ENCODE data around the gene WDR45B. TPM values are rescaled to one million over a fixed set of nuclear protein-coding genes. Genes with fewer than 3 reads are reported as not detected.

The WDR45B gene
- total RNA-seq, 1 donor from 2014 or later: 63.1 TPM

GRCh38 chr17:82567286-82567685 lies 81.0 kb downstream of the WDR45B start:
- no peak for DNase-seq (ENCODE audit: low spot score)
- intact Hi-C loops (cut with micrococcal nuclease): no loop called here
- peaks cover 53% of the 10 kb centered on the region for H3K36me3 Mint-ChIP-seq (ENCODE audit: low read depth)
- no peaks in the 10 kb centered on the region for H3K9me3 Mint-ChIP-seq
- H3K4me1 Mint-ChIP-seq (ENCODE audit: low read depth): no peaks in the 10 kb centered on the region
- H3K4me3 Mint-ChIP-seq (ENCODE audit: low read depth): no peak overlapping the region
- H3K27ac Mint-ChIP-seq: no peak overlapping the region
- no peaks in the 10 kb centered on the region for H3K27me3 Mint-ChIP-seq (ENCODE audit: low read depth)

DNA sequence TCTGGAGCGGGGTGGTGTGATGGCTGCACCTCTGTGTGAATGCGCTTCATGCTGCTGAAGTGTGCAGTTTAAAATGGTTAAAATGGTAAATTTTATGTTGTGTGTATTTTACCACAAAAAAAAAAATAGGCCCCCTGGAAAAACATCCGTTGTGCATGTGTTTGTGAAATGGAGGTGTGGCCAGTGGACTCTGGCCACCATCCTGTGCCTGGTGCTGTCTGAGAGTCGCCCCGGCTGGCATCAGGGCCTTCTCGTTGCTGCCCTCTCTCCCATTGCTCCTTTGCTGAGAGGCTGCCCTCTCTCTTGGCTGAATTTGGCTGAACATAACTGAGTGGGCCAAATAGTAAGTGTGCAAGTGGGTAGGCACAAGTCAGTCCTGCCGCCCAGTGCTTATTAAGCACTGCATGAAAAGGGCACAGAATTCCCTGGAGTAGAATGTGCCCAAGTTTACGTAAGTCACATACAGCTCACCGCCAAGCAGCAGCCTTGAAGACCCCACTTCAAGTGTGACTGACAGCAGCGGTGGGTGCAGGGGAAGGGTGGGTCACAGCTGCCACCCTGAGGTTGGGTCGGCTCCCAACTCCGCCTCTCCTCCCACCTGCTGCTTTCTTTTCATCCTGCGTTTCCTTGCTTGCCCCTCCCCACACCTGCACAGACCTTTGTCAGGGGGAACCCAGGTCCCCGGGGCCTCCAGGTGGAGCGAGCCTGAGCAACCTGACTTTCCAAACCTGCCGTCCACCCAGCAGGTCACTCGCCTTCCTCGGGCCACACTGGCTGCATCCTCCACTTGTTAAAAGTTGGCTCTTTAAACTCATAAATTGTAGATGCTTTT lies 81.9 kb downstream of the WDR45B start:
- Mint-ChIP-seq H3K4me3 (ENCODE audit: low read depth) (no peak overlapping the region), H3K27ac (no peak overlapping the region), H3K27me3 (ENCODE audit: low read depth) (no peaks in the 10 kb centered on the region), H3K36me3 (ENCODE audit: low read depth) (peaks cover 45% of the 10 kb centered on the region), H3K9me3 (no peaks in the 10 kb centered on the region), H3K4me1 (ENCODE audit: low read depth) (no peaks in the 10 kb centered on the region)
- intact Hi-C loops (cut with micrococcal nuclease): no loop called here
- no peak for DNase-seq (ENCODE audit: low spot score)

- no peak overlapping the region for H3K4me3 Mint-ChIP-seq (ENCODE audit: low read depth)
- peaks cover 43% of the 10 kb centered on the region for H3K36me3 Mint-ChIP-seq (ENCODE audit: low read depth)
- H3K27me3 Mint-ChIP-seq (ENCODE audit: low read depth): no peaks in the 10 kb centered on the region
- no peaks in the 10 kb centered on the region for H3K4me1 Mint-ChIP-seq (ENCODE audit: low read depth)
- no peaks in the 10 kb centered on the region for H3K9me3 Mint-ChIP-seq
- DNase-seq (ENCODE audit: low spot score): no peak
- no peak overlapping the region for H3K27ac Mint-ChIP-seq
- intact Hi-C loops (cut with micrococcal nuclease): no loop called here
These were observed 82.7 kb downstream of the WDR45B start for GRCh38 chr17:82565551-82565950.

Other genes with a start within 250 kb of the WDR45B start
- 36.6 and 36.7 TPM in 2 replicates for gene HEXD, start 230.1 kb downstream of the WDR45B start, total RNA-seq
- 29.1 and 30.5 TPM in 2 replicates for gene OGFOD3, start 229.9 kb downstream of the WDR45B start, total RNA-seq
- gene CYBC1, start 197.7 kb downstream of the WDR45B start, total RNA-seq: 252 and 265 TPM in 2 replicates
- 114 and 123 TPM in 2 replicates for gene NARF, start 189.7 kb downstream of the WDR45B start, total RNA-seq
- 92.9 and 95.2 TPM in 2 replicates for gene FOXK2, start 128.7 kb downstream of the WDR45B start, total RNA-seq
- 4.8 and 5.4 TPM in 2 replicates for gene RAB40B, start 50.3 kb upstream of the WDR45B start, total RNA-seq
- 39.6 and 42.3 TPM in 2 replicates for gene FN3KRP, start 68.3 kb upstream of the WDR45B start, total RNA-seq
- 3.6 and 4.0 TPM in 2 replicates for gene FN3K, start 87.2 kb upstream of the WDR45B start, total RNA-seq
- gene TBCD, start 103.6 kb upstream of the WDR45B start, total RNA-seq: 120 and 125 TPM in 2 replicates
- gene ZNF750, start 191.6 kb upstream of the WDR45B start, total RNA-seq: not detected in 2 replicates